HG03558 (cell line): Measurements from ENCODE around the gene GTF2IRD1.

Experiments used
- ATAC-seq: cut with Tn5 transposase; IDR thresholded peaks from one replicate; pipeline ENCODE4 v1.9.1; 2021; ENCODE audit warnings: moderate number of reproducible peaks; ENCODE audit not compliant: unreplicated experiment; ENCODE audit errors: extremely low read depth

GTF2IRD1 gene

GRCh38 chr7:74583630-74584029 is 129.9 kb downstream of the GTF2IRD1 start:
- ATAC-seq, result no peak

DNA sequence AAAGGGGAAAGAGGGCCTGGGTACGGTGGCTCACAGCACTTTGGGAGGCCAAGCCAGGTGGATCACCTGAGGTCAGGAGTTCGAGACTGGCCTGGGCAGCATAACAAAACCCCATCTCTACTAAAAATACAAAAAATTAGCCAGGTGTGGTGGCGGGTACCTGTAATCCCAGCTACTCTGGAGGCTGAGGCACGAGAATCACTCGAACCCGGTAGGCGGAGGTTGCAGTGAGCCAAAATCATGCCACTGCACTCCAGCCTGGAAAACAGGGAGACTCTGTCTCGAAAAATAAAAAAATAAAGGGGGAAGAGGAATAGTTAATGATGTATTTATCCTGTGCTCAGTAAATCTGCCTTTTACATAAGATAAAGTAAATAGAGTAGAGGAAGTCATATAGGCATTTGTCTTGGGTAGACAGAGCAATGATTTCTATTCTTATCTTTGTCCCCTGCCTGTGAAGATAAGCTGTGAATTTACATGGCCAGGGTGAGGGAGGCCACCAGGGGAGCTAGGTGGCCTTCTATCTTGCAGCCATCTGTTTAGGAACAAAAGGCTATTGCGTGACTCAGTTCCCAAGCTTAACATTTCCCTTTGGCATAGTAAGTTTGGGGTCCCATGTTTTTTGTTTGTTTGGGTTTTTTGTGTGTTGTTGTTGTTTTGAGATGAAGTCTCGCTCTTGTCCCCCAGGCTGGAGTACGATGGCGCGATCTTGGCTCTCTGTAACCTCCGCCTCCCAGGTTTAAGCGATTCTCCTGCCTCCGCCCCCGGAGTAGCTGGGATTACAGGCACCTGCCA is 130.7 kb downstream of the GTF2IRD1 start:
- ATAC-seq, result no peak

- no peak for ATAC-seq
These were observed 132.1 kb downstream of the GTF2IRD1 start for GRCh38 chr7:74585844-74586243.

GRCh38 chr7:74586258-74587175 is 132.8 kb downstream of the GTF2IRD1 start:
- no peak for ATAC-seq

DNA sequence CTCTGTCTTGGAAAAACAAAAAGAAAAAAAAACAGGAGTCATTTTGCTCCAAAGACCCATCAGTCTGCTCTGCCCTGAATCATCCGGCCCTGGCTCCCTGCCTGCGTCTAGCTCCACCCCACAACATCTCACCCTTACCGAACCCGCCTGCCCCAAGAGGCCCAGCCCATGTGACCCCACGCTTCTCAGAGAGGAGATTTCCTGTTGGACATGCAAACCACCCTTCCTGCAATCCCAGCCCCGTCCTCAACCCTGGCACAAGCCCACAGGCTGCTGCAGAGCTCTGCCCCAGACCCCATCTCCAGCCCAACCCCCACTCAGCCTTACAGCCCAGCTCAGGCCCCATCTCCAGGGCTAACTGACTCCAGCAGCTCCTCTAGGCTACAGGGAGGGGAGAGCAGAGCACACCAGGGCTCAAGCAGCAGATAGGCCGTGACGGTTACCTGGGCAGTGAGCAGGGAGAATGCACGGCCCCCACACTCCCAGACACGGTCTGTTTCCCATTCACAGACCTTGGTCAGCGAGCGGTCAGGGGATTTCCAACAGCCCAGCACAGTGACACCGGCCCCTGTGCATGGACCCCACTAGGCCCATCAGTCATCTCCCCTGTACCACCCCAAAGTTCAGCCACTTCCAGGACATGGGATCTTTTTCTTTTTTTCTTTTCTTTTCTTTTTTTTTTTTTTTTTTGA is 133.9 kb downstream of the GTF2IRD1 start:
- no peak for ATAC-seq

GRCh38 chr7:74590813-74591212 is 137.1 kb downstream of the GTF2IRD1 start:
- ATAC-seq, result no peak

- ATAC-seq, result no peak
These were observed 144.9 kb downstream of the GTF2IRD1 start for GRCh38 chr7:74598558-74598957.

DNA sequence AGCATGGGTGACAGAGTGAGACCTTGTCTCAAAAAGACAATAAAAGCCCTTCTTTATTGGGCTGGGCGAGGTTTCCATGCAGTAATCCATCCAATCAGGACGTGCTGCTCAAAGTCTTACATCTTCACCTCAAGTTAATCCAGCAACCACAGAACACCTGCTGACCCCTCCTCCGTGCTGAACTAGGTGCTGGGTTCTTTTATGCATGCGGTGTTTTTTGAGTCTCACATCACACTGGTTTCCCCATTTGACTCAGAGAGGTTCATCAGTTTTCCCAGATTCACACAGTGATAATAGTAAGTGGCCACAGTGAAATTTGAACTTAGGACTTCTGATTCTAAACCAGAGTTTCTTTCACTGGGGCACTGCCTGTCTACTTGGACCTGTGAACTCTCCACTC is 145.5 kb downstream of the GTF2IRD1 start:
- ATAC-seq, result no peak

- ATAC-seq, result no peak
These were observed 150.8 kb downstream of the GTF2IRD1 start for GRCh38 chr7:74604326-74605020.

- ATAC-seq, result no peak
These were observed 152.6 kb downstream of the GTF2IRD1 start for GRCh38 chr7:74606101-74606908.

GRCh38 chr7:74606909-74607510 is 153.3 kb downstream of the GTF2IRD1 start:
- ATAC-seq, result no peak

- no peak for ATAC-seq
These were observed 158.5 kb downstream of the GTF2IRD1 start for GRCh38 chr7:74612015-74612829.

DNA sequence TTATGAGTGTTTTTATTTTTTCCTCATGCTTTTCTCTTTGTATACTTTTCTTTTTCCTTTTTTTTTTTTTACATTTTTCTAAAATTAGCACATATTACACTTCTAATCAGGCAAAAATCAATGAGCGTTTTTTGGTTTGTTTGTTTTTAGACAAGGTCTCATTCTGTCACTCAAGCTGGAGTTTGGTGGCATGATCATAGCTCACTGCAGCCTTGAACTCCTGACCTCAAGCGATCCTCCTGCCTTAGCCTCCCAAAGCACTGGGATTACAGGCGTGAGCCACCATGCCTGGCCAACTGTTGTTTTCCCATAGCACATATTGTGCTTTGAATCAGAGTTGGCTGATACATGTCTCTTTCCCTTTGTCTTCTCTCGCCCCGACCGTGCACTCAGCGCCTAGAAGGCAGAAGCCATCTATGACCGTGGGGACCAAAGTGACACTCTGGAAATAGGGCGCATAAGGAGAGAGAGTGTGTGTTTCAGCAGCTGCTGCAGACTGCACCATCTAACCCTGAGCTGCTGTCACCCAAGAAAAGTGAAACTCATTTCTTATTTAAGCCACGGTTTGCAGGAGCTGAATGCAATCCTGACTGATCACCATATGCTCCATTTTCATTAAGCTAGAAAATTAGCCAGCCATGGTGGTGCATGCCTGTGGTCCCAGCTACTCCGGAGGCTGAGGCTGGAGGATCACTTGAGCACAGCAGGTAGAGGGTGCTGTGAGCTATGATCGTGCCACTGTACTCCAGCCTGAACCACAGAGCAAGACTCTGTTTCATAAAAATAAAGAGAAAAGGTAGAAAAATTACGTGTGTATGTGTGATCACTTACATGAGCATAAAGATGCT is 162.5 kb downstream of the GTF2IRD1 start:
- ATAC-seq, result no peak

DNA sequence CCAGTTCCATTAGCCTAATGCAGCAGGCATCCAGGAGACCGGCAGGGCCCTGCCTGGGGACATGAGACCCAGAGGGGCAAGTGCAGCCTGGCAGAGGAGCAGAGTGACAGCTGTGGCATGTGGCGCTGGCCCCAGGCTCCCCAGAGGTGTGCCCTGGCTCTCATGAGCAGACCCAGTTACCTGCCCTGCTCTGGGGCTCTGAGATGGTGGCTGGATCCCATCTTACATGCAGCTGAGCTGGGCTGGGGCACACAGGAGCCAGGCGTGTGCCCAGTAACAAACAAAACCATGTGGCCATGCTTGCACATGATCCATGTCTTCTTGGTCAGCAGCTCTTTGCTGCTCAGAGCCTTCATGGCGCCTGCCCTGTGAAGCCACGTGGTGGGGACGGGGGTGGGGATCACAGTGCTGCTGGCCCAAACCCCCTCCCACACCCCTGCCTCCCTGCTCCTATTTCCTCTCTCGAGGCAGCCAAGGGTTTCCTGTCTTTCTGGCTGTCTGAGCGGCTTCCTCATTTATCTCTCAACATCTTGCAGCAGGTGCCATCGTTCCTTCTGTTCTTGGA is 163.6 kb downstream of the GTF2IRD1 start:
- no peak for ATAC-seq

DNA sequence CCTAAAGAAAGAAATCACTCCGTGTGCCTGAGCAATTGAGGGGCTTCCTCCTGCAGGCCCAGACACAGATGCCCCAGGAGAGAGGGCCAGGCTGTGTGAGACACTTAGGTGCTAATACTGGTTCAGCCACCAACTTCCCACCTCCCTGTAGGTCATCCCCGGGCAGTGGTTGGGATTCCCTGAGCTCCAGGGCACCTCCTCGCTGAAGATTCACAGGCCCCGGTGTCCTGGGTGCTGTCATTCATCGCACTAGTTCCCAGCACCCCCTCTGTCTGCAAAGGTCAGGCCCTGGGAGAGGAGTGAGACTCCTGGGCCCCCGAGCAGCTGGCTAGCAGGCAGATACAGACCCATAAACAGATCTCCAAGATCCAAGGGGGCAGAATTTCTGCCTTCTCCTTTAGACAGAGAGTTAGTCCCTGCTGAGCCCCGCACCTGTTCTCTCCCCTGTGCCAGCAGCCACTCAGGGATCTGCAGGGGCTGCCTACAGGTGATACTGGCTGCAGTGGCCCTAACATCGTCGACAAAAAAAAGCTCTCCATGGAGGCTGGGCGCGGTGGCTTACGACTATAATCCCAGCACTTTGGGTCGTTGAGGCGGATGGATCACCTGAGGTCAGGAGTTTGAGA is 165.6 kb downstream of the GTF2IRD1 start:
- no peak for ATAC-seq

DNA sequence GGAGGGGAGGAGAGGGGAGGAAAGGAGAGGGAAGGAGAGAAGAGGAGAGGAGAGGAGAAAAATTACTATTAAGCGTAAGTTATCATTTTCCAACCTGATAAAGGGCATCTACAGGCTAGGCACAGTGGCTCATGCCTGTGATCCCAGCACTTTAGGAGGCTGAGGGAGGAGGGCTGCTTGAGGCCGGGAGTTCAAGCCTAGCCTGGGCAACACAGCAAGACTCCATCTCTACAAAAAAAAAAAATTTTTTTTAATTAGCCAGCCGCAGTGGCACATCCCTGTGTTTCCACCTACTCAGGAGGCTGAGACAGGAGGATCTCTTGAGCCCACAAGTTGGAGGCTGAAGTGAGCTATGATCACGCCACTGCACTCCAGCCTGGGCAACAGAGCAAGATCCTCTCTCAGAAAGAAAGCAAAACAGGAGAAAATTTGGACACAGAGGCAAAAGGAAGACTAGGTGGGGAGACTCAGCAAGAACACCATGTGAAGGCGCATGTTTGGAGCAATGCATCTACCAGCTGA is 168.6 kb downstream of the GTF2IRD1 start:
- no peak for ATAC-seq
